OCI-LY3 (cell line): ENCODE results near the gene FLNA.

Experiments used
- H2AFZ ChIP-seq: fragments of 200-600, 300-600 bp; shearing (Covaris generic); 2 replicates; pipeline ENCODE4 v1.6.0; 2014; ENCODE audit warnings: antibody characterized with exemption, low read depth, low read length
- H3K27ac ChIP-seq: fragments of 200-600, 300-600 bp; sonication (generic); 2 replicates; pipeline ENCODE4 v1.5.1; 2014; ENCODE audit warnings: mild to moderate bottlenecking, low read length, moderate library complexity, mixed read lengths
- H3K27me3 ChIP-seq: fragments of 200-600, 300-600 bp; sonication (generic); 2 replicates; pipeline ENCODE4 v1.6.1; 2014; ENCODE audit warnings: low read depth, low read length, mixed read lengths
- H3K36me3 ChIP-seq: fragments of 200-600, 300-600 bp; sonication (generic); replicated peaks from 2 replicates; pipeline ENCODE3; 2014; ENCODE audit warnings: low read depth, low read length, mixed read lengths
- H3K4me1 ChIP-seq: fragments of 300-600, 200-600 bp; sonication (generic); 2 replicates; pipeline ENCODE4 v1.6.1; 2014; ENCODE audit warnings: low read length, mixed read lengths
- H3K4me2 ChIP-seq: fragments of 200-600, 300-600 bp; sonication (generic); 2 replicates; pipeline ENCODE4 v1.6.1; 2014; ENCODE audit warnings: low read length, mixed read lengths
- H3K4me3 ChIP-seq: fragments of 300-600, 200-600 bp; sonication (generic); 2 replicates; pipeline ENCODE4 v1.5.1; 2014; ENCODE audit warnings: antibody characterized with exemption, mild to moderate bottlenecking, low read length, moderate library complexity
- H3K79me2 ChIP-seq: fragments of 300-600, 200-600 bp; shearing (Covaris generic); 2 replicates; pipeline ENCODE4 v1.6.1; 2014; ENCODE audit warnings: mild to moderate bottlenecking, low read length, mixed read lengths
- H3K9ac ChIP-seq: fragments of 300-600, 200-600 bp; shearing (Covaris generic); 2 replicates; pipeline ENCODE4 v1.6.0; 2014; ENCODE audit warnings: mild to moderate bottlenecking, low read length, moderate library complexity
- H3K9me3 ChIP-seq: fragments of 200-600, 300-600 bp; shearing (Covaris generic); 2 replicates; pipeline ENCODE4 v1.6.1; 2014; ENCODE audit warnings: low read length, mixed read lengths; ENCODE audit not compliant: insufficient read depth
- H4K20me1 ChIP-seq: fragments of 200-600, 300-600 bp; sonication (generic); 2 replicates; pipeline ENCODE4 v1.6.1; 2016; ENCODE audit warnings: low read length, mixed read lengths; ENCODE audit not compliant: insufficient read depth
- EZH2phosphoT487 ChIP-seq: fragments of 200-600 bp; shearing (Covaris generic); IDR thresholded peaks from 2 replicates; pipeline ENCODE4 v1.6.1; 2018; ENCODE audit warnings: antibody characterized with exemption, mixed run types, low read depth
- TF ChIP-seq, protein P1 (sequence below): fragments of 200-600, 300-600 bp; sonication (generic); IDR thresholded peaks from 2 replicates; pipeline ENCODE4 v1.5.1; 2014; ENCODE audit warnings: antibody characterized with exemption, low read length, low read depth

FLNA gene

DNA sequence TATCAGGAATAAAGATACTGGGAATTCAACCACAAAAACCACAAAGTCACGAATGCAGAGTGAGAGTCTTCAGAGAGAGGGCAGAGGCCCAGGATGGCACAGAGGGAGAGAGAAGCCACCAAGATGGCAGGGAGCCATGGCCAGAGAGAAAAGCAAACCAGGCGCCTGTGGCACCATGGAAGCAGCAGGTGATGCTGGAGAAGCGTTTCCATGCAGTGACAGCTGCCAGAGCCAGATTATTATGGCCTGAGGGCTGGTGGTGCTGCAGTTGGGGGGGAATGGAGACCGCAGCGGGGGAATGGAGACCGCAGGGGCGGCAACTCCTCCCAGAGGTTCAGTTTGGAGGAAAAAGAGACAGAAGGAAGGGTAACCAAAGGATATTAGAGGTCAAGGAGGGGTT, 42.7 kb upstream of the FLNA start:
- Histone ChIP-seq H3K4me2 (no peak overlapping the region), H3K9me3 (no peaks in the 10 kb centered on the region), H3K27ac (no peak overlapping the region), H3K79me2 (peaks cover 7% of the 10 kb centered on the region), H3K27me3 (no peaks in the 10 kb centered on the region), H3K4me1 (peaks cover 27% of the 10 kb centered on the region), H3K4me3 (no peak overlapping the region), H3K36me3 (peaks cover 9% of the 10 kb centered on the region), H3K9ac (no peak overlapping the region), H4K20me1 (no peaks in the 10 kb centered on the region), H2AFZ (no peak overlapping the region)
- TF ChIP-seq EZH2phosphoT487: no peak
- TF ChIP-seq, protein P1, sequence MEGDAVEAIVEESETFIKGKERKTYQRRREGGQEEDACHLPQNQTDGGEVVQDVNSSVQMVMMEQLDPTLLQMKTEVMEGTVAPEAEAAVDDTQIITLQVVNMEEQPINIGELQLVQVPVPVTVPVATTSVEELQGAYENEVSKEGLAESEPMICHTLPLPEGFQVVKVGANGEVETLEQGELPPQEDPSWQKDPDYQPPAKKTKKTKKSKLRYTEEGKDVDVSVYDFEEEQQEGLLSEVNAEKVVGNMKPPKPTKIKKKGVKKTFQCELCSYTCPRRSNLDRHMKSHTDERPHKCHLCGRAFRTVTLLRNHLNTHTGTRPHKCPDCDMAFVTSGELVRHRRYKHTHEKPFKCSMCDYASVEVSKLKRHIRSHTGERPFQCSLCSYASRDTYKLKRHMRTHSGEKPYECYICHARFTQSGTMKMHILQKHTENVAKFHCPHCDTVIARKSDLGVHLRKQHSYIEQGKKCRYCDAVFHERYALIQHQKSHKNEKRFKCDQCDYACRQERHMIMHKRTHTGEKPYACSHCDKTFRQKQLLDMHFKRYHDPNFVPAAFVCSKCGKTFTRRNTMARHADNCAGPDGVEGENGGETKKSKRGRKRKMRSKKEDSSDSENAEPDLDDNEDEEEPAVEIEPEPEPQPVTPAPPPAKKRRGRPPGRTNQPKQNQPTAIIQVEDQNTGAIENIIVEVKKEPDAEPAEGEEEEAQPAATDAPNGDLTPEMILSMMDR: no peak

DNA sequence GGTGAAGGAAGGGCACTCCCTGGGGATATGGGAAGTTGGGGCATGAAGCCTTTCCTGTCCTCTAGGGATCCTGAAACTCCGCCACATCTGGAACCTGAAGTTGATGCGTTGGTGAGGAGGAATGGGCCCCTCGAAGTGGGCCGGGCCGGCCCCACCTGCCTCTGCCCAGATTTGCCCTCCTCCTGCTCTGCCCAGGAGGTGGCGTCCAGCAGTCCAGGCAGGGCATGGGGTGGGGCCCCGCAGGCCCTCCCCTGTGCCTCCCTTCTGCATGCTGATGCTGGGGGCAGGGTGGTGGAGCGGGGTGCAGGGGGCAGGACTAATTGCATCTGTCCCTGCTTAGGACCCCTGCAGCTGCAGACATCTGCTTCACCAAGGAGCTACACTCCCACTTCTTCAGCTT, 38.7 kb upstream of the FLNA start:
- peaks cover 6% of the 10 kb centered on the region for H3K36me3 ChIP-seq
- no peaks in the 10 kb centered on the region for H3K27me3 ChIP-seq
- H2AFZ ChIP-seq: no peak overlapping the region
- H3K4me1 ChIP-seq: peaks cover 9% of the 10 kb centered on the region
- no peaks in the 10 kb centered on the region for H3K9me3 ChIP-seq
- no peak overlapping the region; the same call in 1 of the 2 replicates for H3K4me3 ChIP-seq
- peak overlapping the region; percentile 94 for H3K4me2 ChIP-seq
- H3K79me2 ChIP-seq: peaks cover 21% of the 10 kb centered on the region
- 0 out of 2 replicates have a peak overlapping the region, but pooled peaks have one; percentile 73 for H3K27ac ChIP-seq
- H3K9ac ChIP-seq: 0 out of 2 replicates have a peak overlapping the region, but pooled peaks have one; percentile 95
- no peaks in the 10 kb centered on the region for H4K20me1 ChIP-seq
- TF ChIP-seq, protein P1: no peak
- no peak for TF ChIP-seq EZH2phosphoT487

- Histone ChIP-seq H3K27ac (peak overlapping the region; percentile 73), H3K79me2 (peaks cover 21% of the 10 kb centered on the region), H3K4me1 (peaks cover 9% of the 10 kb centered on the region), H3K4me2 (peak overlapping the region; percentile 94), H2AFZ (no peak overlapping the region), H3K36me3 (peaks cover 6% of the 10 kb centered on the region), H3K4me3 (peak overlapping the region; percentile 91), H3K27me3 (no peaks in the 10 kb centered on the region), H3K9me3 (no peaks in the 10 kb centered on the region), H3K9ac (peak overlapping the region; percentile 95), H4K20me1 (no peaks in the 10 kb centered on the region)
- no peak for TF ChIP-seq EZH2phosphoT487
- TF ChIP-seq, protein P1: no peak
Observed at GRCh38 chrX:154412468-154412867, 38.0 kb upstream of the FLNA start.

DNA sequence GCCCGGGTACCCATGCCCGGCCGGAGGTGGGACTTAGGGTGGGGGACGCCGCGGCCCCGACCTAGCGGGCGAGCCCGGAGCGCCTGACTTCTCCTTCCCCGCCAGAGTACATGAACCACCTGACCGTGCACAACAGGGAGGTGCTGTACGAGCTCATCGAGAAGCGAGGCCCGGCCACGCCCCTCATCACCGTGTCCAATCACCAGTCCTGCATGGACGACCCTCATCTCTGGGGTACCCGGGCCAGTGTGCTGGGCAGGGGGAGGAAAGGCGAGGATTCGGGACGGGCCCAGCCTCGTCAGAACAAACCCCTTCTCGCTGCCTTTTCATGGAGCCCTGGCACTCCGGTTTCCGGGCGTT, 37.5 kb upstream of the FLNA start:
- TF ChIP-seq, protein P1: no peak
- no peak for TF ChIP-seq EZH2phosphoT487
- Histone ChIP-seq H3K36me3 (peaks cover 6% of the 10 kb centered on the region), H3K79me2 (peaks cover 21% of the 10 kb centered on the region), H4K20me1 (no peaks in the 10 kb centered on the region), H3K9ac (peak overlapping the region; percentile 95), H3K27me3 (no peaks in the 10 kb centered on the region), H3K27ac (peak overlapping the region; percentile 73), H3K9me3 (no peaks in the 10 kb centered on the region), H3K4me2 (peak overlapping the region; percentile 94), H3K4me3 (peak overlapping the region; percentile 91), H2AFZ (peak overlapping the region; percentile 6; the same call in 1 of the 2 replicates), H3K4me1 (peaks cover 9% of the 10 kb centered on the region)
